Measurements from ENCODE around the gene ALAS1. TPM values are rescaled to one million over a fixed set of nuclear protein-coding genes. Genes with fewer than 3 reads are reported as not detected.

ALAS1 gene
- total RNA-seq, 1 experiment from 2014 or later: 71.2 TPM

DNA sequence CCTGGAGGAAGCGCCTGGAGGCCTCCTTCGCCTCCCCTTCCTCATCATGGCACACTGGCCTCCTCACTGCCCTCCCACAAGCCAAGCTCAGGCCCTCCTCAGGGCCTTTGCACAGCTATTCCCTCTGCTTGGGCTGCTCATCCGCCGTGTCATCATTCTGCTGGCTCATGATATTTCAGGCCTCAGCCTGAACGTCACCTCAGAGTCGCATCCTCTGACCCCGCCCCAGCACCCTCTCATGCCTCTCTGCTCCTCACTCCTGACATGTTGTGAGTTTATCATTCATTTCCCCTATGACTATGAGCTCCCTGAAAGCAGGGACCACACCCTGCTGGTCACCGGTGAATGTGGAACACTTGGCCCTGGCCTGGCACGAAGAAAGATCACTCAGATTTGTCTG lies 23.1 kb upstream of the ALAS1 start:
- Histone ChIP-seq H3K9me2 (ENCODE audit: insufficient read depth) (no peaks in the 10 kb centered on the region), H4K20me1 (ENCODE audit: insufficient read depth) (no peaks in the 10 kb centered on the region), H3F3A (ENCODE audit: insufficient read depth, low read depth) (peaks cover 4% of the 10 kb centered on the region; the same call in 1 of the 2 replicates), H3K36me3 (ENCODE audit: low read depth) (no peaks in the 10 kb centered on the region), H3K79me2 (ENCODE audit: low read depth) (no peaks in the 10 kb centered on the region), H3K9me3 (ENCODE audit: insufficient read depth, low read depth) (no peaks in the 10 kb centered on the region), H3K4me3 (no peak overlapping the region), H2AFZ (no peak overlapping the region), H3K4me1 (replicated peaks; ENCODE audit: insufficient read depth) (peaks cover 32% of the 10 kb centered on the region), H3K27ac (no peak overlapping the region), H3K4me2 (no peak overlapping the region), H3K27me3 (ENCODE audit: insufficient read depth, low read depth) (no peaks in the 10 kb centered on the region)
- no peak for TF ChIP-seq EZH2 (IDR thresholded peaks at IDR 0.05; ENCODE audit: low read depth)
- TF ChIP-seq, protein P1, sequence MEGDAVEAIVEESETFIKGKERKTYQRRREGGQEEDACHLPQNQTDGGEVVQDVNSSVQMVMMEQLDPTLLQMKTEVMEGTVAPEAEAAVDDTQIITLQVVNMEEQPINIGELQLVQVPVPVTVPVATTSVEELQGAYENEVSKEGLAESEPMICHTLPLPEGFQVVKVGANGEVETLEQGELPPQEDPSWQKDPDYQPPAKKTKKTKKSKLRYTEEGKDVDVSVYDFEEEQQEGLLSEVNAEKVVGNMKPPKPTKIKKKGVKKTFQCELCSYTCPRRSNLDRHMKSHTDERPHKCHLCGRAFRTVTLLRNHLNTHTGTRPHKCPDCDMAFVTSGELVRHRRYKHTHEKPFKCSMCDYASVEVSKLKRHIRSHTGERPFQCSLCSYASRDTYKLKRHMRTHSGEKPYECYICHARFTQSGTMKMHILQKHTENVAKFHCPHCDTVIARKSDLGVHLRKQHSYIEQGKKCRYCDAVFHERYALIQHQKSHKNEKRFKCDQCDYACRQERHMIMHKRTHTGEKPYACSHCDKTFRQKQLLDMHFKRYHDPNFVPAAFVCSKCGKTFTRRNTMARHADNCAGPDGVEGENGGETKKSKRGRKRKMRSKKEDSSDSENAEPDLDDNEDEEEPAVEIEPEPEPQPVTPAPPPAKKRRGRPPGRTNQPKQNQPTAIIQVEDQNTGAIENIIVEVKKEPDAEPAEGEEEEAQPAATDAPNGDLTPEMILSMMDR (conservative IDR thresholded peaks at IDR 0.05): no peak
- intact Hi-C loops (cut with micrococcal nuclease; ENCODE audit: unreplicated experiment): no loop called here
- no peak for DNase-seq
- BruUV-seq (replicated peaks): no TSS peak
- CTCF ChIA-PET: interaction anchor here (0.8 kb wide), 1 partner anchor 86 kb away, joined by 4 read pairs; no protein-coding TSS in a partner anchor
- POLR2A ChIA-PET (ENCODE audit: unreplicated experiment): interaction anchor here (0.6 kb wide), 2 partner anchors 20 to 393 kb away, joined by 3 to 10 read pairs; no protein-coding TSS in a partner anchor

DNA sequence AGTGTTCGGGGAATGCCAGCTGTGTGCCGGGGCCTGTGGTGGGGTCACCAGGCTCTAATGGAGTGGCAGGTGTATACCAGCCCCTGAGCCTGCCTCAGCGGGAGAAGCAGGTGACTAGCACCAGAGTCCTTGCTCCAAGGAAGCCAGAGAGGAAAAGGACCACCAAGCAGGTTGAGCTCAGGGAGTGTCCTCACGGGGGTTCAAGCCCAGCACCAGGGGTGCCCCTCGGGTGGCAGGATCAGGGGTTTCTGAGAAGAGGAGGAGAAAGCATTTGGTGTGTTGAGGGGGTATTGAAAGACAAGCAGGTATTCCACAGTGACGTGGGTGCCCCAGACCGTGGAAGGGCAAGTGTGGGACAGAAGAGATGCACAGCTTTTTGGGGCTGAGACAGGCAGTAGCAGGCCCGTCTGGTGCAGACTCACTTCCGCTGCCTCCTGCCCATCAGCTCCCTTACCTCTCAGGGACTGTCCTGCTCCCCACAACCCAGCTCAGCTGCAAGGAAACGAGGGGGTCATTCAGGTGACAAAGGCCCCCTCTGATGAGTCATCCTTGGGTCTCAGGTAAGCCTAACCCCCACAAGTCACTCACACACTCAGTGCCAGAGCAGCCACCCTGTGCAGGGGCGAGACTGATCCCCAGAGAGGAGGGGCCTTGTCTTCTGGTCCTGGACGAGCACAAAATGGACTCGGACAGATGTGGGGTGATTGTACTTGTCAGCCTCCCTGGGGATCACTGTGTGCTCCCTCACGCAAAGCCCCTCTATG lies 22.4 kb upstream of the ALAS1 start:
- ChIA-PET POLR2A (ENCODE audit: unreplicated experiment) (interaction anchor here (0.6 kb wide), 1 partner anchor 21 kb away, joined by 3 read pairs; no protein-coding TSS in a partner anchor), CTCF (interaction anchor here (0.8 kb wide), 1 partner anchor 87 kb away, joined by 4 read pairs; no protein-coding TSS in a partner anchor)
- intact Hi-C loops (cut with micrococcal nuclease; ENCODE audit: unreplicated experiment): loop anchor here (2.0 kb wide), 1 partner anchor 41 kb away; no protein-coding TSS in a partner anchor
- Histone ChIP-seq H3F3A (ENCODE audit: insufficient read depth, low read depth) (peaks cover 4% of the 10 kb centered on the region; the same call in 1 of the 2 replicates), H3K4me1 (replicated peaks; ENCODE audit: insufficient read depth) (peaks cover 32% of the 10 kb centered on the region), H3K79me2 (ENCODE audit: low read depth) (no peaks in the 10 kb centered on the region), H4K20me1 (ENCODE audit: insufficient read depth) (no peaks in the 10 kb centered on the region), H3K4me2 (no peak overlapping the region), H3K4me3 (no peak overlapping the region), H2AFZ (no peak overlapping the region), H3K27ac (no peak overlapping the region), H3K27me3 (ENCODE audit: insufficient read depth, low read depth) (no peaks in the 10 kb centered on the region), H3K9me2 (ENCODE audit: insufficient read depth) (no peaks in the 10 kb centered on the region), H3K9me3 (ENCODE audit: insufficient read depth, low read depth) (no peaks in the 10 kb centered on the region), H3K36me3 (ENCODE audit: low read depth) (no peaks in the 10 kb centered on the region)
- TF ChIP-seq EZH2 (IDR thresholded peaks at IDR 0.05; ENCODE audit: low read depth): no peak
- TF ChIP-seq, protein P1 (conservative IDR thresholded peaks at IDR 0.05): no peak
- no TSS peak for BruUV-seq (replicated peaks)
- DNase-seq: no peak

DNA sequence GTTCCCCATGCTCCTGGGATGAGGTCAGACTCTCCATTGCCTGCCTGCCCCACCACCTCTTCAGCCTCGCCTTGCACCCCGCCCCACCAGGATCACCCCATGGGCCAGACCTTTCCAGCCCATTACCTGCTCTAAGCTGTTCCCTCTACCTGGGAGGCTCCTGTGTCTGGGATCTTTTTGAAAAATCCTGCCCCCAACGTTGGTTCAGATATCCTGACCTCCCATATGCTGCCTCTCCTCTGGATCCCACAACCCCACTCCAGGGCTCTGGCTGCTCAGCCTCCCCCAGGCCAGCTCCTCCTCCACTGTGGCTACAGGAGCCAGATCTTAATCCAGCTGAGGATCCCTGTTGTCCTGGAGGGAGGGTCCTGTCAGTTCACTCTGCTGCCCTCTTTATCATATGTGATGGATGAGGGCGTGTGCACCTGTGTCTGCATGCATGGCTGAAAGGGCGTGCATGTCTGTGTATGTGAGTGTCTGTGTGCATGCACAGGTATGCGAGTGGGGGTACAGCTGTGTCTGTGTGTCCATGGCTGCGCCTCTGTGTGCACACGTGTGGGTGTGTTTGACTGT lies 21.7 kb upstream of the ALAS1 start:
- DNase-seq: no peak
- Histone ChIP-seq H3F3A (ENCODE audit: insufficient read depth, low read depth) (peaks cover 2% of the 10 kb centered on the region), H3K4me1 (replicated peaks; ENCODE audit: insufficient read depth) (peaks cover 27% of the 10 kb centered on the region), H3K9me3 (ENCODE audit: insufficient read depth, low read depth) (no peaks in the 10 kb centered on the region), H2AFZ (no peak overlapping the region), H3K36me3 (ENCODE audit: low read depth) (no peaks in the 10 kb centered on the region), H3K27ac (no peak overlapping the region), H3K9me2 (ENCODE audit: insufficient read depth) (no peaks in the 10 kb centered on the region), H3K4me3 (no peak overlapping the region), H3K4me2 (no peak overlapping the region), H3K27me3 (ENCODE audit: insufficient read depth, low read depth) (no peaks in the 10 kb centered on the region), H4K20me1 (ENCODE audit: insufficient read depth) (no peaks in the 10 kb centered on the region), H3K79me2 (ENCODE audit: low read depth) (no peaks in the 10 kb centered on the region)
- POLR2A ChIA-PET (ENCODE audit: unreplicated experiment): no interaction called here
- CTCF ChIA-PET: no interaction called here
- no peak for TF ChIP-seq EZH2 (IDR thresholded peaks at IDR 0.05; ENCODE audit: low read depth)
- TF ChIP-seq, protein P1 (conservative IDR thresholded peaks at IDR 0.05): no peak
- no TSS peak for BruUV-seq (replicated peaks)
- intact Hi-C loops (cut with micrococcal nuclease; ENCODE audit: unreplicated experiment): loop anchor here (2.0 kb wide), 1 partner anchor 41 kb away; no protein-coding TSS in a partner anchor

All from PC-9 (cell line).